Measurements from ENCODE around the gene CNTNAP2.
"Not testable (repeated sequence)": the region's sequence is repeated elsewhere in the genome, so short reads cannot be mapped to it uniquely, and the experiment has no call there.

The CNTNAP2 gene

DNA sequence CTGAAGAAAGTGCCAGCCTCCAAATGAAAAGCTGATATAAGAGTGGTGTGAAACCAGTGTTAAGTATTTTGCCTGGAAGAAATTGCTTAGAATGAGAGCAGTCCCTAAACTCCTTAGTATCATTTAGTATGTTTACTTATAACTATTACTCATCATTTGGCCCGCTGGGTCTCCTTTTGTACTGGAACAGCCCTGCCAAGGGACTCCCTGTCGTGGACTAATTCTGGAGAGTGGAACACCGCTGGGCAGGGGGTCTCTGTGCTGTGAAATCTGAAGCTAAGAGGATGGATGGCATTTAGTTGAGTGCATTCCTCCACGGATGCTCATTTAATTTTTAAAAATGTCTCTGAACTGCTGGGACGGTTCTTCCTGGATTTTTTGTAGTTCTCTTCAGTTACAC lies 1584.1 kb downstream of the CNTNAP2 start:
- FAIRE-seq: no peak

DNA sequence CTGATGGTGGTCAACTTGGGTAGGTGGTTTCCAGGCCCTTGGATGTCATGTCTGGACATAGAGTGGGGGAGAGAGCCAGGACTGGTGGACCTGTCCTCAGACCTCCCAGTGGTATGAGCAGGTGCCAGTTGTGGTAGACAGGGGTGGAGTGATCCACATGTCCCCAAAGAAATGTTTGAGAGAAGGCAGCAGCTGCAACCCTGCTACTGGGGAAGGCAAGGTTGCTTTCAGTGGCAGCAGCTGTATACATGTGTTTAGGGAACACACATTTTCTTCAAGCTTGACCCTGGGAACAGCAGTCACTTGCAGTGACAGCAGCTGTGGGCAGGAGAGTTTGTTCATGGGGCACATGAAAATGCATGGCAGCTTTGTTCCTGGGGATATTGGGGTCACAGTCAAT lies 1591.3 kb downstream of the CNTNAP2 start:
- no peak for FAIRE-seq

DNA sequence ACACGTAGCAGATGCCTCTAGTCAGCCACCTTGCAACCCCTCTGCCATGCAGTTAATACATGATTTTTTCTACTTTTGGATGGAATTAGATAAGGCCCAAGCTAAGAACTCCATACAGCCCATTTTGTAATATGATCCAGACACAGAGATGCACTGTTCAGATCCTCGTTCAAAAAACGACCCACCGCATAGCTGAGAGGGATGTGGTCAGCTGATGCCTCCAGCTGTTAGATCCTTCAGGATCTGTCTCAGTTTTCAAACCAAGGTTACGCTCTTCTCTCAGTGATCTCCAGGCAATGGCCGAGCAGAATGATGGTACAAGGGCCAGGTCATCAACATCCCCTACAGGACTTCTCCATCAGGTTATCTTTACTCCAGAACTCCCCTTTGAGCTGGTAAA lies 1592.3 kb downstream of the CNTNAP2 start:
- no peak for FAIRE-seq

DNA sequence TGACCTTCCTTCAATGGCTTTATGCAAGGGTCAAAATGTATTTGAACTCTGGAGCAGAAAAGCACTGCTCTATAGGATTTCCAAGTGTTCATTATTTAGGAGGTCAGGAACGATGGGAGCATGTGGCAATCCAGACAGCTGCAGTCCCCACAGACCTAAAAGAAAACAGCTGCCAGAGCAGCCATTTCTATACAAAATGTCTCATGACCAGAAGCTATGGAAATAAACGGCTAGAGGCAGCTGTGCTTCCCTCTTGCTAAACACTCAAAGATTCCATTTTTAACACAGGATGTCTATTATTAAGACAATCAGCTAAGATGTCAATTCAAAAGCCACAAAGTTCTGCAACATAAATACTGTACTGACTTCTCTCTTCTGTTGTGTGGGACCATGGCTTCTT lies 1594.8 kb downstream of the CNTNAP2 start:
- FAIRE-seq: no peak

DNA sequence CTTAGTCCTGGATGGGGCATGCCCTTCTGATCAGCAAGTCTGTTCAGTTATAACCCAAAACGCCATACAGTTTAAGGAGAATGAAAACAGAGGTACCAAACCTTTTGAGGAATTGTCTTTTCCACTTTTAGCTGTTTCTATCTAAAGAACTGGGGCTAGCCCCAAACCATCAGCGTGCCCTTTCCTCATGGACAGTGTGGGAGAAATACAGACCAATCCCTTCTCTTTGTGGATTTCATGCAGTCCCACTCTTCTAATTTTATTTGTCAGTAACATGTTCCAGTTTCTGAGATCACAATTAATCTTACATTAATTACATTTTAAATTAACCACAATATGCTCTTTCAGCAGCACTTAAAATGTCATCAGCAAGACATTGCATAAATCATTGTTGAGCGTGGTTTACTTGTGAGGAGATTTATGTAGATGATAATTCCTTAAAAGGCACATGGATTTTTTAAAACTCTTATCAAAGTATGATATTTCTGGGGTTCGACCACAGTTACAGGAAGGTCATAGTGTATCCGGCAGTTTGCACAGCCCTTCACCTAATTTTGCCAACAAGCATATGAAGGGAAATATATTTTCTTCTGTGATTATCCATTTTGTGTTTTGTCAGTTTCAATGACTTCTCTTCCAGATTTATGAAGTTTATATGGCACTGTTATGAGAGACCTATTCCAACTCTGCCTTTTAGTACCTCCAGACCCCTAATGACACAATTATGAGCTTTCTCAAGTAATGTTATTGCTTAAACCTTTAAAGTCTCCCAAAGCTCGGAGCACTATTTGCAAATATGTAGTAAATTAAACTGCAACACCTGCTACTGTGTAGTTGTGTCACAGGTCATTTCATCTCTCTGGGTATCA lies 1605.6 kb downstream of the CNTNAP2 start:
- no peak for FAIRE-seq

DNA sequence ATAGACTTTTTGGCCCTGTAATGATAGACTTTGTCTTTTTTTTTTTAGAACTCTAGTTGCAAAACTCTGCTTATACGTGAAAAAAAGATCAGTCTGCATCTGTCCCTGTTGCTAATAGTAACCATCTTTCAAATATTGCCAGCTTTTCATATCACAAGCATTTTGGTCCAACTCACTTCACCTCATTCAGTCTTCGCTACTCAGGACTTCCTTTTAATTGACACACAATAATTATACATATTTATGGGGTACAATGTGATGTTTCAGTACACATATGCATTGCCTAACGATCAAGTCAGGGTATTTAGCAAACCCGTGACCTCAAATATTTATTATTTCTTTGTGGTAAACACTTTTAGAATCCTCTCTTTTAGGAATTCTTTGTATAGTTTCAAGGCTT lies 1606.9 kb downstream of the CNTNAP2 start:
- no peak for FAIRE-seq

DNA sequence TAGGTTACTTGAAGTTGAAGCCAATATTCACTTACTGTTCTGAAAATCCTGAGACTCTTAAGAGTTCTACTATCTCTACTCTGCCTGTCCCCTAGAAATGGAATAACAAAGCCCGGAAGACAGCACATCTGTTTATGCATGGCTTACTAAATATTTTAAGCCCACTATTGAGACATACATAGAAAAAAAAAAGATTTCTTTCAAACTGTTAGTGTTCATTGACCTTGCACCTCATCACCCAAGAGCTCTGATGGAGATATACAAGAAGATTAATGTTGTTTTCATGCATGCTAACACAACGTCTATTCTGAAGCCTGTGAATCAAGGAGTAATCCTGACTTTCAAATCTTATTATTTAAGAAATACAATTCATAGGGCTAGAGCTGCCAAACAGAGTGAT lies 1614.7 kb downstream of the CNTNAP2 start:
- no peak for FAIRE-seq

DNA sequence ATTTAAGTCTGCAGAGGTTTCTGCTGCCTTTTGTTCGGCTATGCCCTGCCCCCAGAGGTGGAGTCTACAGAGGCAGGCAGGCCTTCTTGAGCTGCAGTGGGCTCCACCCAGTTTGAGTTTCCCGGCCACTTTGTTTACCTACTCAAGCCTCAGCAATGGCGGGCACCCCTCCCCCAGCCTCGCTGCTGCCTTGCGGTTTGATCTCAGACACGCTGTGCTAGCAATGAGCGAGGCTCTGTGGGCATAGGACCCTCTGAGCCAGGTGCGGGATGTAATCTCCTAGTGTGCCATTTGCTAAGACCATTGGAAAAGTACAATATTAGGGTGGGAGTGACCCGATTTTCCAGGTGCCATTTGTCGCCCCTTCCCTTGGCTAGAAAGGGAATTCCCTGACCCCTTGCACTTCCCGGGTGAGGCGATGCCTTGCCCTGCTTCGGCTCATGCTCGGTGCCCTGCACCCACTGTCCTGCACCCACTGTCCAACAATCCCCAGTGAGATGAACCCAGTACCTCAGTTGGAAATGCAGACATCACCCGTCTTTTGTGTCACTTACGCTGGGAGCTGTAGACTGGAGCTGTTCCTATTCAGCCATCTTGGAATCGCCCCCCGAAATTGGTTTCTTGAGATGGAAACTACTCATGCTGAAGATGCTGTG lies 1621.1 kb downstream of the CNTNAP2 start:
- not testable (repeated sequence) for FAIRE-seq

DNA sequence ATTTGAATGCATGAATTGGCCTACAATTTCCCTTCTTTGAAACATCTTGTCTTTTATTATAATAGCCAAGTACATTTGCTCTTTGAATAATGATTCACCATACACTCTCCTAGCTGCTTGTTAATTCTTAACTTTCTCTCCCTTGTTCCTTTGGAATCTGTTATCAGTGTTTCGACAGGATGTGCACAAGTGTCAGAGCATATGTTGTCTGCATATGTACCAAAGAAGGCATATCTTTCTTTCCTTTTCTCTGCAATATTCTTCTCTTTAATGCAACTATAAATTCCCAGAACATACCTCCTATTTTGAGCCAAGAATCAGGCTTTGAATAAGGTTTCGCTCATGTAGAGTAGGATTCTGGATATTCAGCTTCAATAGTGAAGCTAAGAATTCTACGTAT lies 1625.7 kb downstream of the CNTNAP2 start:
- no peak for FAIRE-seq

DNA sequence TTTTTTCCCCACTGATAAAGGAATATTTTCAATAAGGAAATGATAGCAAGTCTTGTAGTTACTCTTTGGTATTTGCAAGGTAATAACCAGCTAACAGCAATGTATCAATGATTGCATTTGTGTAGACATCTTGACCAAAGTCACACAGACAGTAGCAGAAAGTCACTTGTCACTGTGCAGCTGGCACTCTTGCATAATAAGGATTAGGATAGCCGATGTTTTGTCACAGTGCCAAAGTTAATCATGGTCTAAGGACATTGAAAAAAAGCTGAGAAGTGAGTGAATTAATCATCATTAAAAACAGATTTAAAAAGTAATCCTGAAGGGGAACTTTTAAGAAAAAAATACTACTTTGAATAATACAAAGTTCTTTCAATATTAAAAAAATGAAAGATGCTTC lies 1639.7 kb downstream of the CNTNAP2 start:
- FAIRE-seq: no peak

DNA sequence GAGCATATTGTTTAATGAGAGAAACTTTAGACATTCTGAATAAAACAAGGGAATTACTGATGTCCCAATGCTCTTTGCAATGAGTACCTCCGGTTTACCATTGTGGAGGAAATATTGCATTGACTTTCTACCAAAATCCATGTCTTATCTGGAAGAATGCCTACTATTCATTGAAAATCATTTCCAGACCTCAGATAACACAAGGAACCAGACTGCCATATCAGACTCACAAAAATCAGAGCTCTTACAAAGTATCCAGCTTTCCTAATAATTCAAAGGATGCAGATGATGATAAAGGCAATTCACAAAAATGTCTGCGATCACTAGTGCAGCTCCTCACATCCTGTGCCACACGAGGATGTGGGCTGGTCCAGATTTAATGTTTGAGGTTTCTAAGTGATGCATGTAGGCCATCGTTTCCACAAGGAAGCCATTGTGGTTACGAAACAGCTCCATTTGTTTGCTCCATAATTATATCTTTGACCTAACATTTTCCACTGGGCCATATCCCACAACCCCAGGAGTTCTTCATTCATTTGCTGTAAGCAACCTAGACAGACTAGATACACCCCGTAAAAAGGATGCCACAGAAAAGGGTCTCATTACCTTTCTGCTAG lies 1642.8 kb downstream of the CNTNAP2 start:
- FAIRE-seq: no peak

DNA sequence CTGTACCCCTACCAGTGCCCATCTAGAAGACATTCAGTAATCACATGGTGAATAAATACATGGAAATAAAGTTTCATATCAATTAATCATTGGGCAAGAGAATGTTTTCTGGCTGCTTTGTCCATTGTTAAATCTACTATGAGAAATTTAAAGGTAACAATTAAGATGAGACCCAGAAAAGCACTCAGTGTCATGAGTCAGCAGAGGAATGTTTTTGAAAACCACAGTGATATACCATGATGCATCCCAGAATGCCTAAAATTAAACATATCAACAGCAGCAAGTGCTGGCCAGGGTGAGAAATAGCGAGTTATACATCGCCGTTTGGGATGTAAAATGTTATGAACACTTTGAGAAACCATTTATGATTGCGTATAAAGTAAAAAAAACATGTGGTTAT lies 1648.7 kb downstream of the CNTNAP2 start:
- FAIRE-seq: no peak

DNA sequence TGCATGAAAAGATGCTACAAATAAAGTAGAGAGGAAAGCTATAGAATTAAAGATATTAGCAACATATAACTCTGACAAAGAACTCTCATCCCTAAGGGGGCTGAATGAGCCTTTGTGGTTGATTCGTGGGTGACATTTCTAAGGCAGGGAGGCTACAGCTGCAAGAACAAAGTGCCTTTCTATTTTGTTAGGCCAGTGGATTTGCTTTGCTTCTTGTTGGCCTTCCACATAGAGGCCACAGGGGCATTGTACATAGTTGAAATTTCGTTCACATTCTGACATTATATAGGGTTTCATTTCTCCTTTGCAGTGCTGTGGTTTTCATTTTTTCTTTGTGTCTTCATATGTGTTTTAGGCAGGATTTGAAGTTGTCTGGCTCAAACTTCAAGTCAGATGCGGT lies 1654.7 kb downstream of the CNTNAP2 start:
- FAIRE-seq: no peak

DNA sequence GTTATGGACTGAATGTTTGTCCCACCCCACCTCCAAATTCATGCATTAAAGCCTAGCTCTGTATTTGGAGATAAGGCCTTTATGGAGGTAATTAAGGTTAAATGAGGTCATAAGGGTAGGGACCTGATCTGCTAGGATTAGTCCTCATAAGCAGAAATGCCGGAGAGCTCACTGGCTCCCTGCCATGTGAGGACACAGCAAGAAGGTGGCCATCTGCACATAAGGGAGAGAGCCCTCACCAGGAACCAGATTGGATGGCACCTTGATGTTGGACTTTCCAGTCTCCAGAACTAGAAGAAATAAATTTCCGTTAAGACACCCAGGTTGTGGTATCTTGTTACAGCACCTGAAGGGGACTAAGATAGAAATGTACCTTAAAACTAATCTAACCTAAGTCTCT lies 1657.9 kb downstream of the CNTNAP2 start:
- FAIRE-seq: no peak

DNA sequence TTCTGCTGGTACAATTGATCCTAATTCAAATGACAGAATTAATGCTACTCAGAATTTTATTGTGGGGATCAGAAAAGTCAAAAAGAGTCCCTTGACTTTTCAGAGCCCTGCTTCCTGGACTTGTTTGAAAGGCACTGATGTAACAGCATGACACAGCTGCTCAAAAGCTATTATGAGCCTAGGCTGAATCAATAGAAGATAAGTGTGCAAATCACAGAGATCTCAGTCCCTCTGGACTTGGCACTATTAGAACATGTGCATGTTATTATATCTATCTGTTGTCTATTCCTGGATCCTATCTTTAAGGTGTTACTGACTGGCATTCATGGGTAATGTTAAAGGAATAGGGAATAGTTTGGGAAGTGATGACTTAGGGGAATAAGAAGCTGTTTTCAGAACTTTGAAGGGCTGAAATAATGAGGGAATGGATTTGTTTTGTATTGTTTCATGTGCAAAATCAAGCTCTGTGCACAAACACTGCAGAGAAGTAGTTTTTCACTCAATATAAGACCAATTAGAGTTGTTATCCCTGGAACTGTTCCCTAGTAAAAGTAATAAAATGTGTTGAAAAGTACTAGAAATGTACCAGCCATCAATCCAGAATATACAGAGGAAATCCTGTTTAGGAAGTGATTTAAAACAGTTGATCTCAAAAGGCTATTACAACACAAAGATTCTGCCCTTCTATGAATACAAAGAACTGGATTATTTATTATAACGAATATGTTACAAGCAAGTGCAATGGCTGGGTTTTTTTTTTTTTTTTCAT lies 1659.1 kb downstream of the CNTNAP2 start:
- FAIRE-seq: no peak

DNA sequence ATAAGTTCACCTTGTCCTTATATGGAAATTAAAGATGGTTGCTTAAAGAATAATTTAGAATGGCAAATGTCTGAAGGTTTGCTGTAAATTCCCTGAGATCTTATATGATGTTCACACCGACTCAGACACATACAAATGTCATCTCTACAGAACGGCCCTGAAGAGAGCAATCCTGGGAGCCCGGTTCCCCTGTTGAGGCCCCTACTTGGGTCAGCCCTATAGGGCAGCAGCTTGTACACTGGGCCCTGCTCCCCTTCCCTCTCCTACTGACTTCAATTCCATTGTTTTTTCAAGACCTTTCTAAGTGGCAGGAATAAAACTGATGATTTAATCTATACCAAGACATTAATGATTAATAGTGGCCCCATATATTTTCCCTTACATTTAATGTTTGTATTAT lies 1660.7 kb downstream of the CNTNAP2 start:
- FAIRE-seq: no peak

DNA sequence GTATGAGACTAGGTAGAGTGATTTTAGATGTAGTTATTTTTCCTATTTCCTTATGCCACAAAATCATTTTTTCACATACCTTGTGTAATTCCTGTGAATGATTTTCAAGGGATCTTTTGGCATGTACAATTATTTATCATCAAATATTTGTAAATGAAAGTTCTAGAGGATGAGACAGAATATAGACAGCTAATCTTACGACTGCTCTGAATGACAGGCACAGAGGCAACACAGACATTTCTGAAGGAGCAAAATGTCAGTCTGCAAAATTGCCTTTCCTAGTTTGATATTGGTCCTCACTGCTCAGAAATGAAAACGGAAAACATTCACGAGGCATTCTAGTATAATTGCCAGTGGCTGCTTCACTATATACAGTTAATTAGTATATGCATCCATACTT lies 1663.3 kb downstream of the CNTNAP2 start:
- FAIRE-seq: no peak

DNA sequence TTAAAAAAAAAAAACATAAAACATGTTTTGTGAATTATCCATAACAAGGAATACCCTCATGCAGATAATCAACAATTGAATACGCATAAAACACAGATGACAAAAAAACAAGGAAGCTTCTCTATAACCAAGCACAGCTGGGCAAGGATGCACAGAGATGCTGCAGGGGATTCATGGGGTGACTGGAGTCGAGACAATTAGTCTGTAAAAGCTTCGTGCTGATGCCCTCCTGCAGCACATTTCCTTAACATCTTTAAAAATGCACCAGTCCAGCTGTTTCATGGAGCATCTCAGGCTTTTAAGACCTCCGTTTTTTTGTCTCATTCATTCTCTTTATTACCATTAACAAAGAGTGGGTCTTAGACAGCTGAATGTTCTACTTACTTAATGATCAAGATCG lies 1680.0 kb downstream of the CNTNAP2 start:
- no peak for FAIRE-seq

DNA sequence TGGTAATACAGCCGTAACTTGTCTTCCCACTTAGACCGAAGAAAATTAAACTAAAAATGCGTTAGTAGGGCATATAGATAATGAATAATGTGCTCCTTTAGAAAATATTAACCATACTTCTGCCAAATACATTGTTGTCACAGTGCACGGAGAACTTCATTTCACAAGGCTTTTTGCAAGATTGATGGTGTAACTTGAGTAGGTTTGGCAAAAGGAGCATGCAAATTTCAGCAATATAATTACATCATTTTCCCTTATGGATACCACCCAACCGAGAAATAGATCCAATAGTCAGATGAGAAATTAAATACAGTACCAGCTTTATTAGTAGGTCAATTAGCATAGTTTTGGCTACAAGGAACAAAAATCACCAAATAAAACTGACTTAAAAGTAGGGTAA lies 1681.4 kb downstream of the CNTNAP2 start:
- no peak for FAIRE-seq

DNA sequence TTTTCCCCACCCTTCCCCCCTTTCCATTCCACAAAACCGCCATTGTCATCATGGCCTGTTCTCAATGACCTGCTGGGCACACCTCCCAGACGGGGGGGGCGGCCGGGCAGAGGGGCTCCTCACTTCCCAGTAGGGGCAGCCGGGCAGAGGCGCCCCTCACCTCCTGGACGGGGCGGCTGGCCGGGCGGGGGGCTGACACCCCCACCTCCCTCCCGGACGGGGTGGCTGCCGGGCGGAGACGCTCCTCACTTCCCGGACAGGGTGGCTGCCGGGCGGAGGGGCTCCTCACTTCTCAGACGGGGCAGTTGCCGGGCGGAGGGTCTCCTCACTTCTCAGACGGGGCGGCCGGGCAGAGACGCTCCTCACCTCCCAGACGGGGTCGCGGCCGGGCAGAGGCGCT lies 1685.2 kb downstream of the CNTNAP2 start:
- FAIRE-seq: not testable (repeated sequence)

DNA sequence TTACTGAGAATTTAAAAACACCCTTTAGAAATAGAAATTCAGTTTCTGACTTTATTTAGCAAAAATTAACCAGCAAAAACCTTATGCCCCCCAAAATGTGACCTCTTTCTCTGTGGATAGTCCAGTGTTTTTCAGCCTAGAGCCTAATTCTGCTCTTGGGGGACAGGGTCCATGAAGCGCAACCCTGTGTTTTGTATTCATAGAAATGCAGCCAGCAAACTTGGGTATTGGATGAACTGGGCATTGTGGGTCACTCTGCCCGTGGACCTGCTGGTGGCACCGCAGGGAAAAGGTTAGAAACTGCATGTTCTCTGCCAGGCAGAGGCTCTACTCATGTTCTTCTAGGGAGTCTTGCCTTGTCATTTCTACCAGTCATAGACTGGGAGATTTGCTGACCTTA lies 1686.5 kb downstream of the CNTNAP2 start:
- FAIRE-seq: no peak

DNA sequence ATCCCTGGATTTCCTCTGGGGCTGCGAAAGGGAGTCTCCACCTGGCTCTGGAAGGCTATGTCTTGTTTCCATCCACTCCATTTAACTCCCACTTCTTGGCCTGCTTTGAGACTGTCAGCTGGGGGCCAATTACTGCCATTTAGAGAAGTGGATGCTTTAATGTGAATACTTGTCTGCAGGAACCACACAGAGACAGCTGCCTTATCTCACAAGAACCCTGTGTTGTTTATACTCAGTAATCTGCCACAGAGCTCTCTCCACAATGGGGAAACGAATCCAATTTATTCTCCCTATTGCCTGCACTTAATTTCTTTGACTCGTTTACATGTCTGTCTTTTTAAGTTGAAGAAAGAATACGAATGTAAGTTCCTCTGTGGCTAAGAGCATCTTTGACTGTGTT lies 1687.0 kb downstream of the CNTNAP2 start:
- FAIRE-seq: no peak

DNA sequence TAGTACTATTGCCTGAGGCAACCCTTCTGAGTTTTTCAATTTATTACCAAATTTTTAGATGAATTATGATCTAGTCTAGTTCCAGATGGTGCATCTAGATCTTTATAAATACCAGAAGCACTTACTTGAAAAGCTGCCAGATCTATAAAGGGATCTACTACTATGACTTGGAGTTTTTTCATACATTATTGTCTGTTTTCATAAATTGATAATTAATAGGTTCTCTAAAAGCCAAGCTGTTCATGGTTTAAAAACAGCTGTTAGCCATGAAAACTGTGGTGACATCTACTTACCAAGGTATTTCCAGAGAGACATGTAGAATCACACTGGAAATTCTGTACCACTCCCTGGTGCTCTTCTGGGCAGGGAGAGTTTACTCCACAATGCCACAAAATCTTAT lies 1687.4 kb downstream of the CNTNAP2 start:
- no peak for FAIRE-seq

Measured in endometrium (tissue), 2 donors.